OCI-M2 (cell line): ENCODE data around the gene MMP8.
"Not testable (repeated sequence)": the region's sequence is repeated elsewhere in the genome, so short reads cannot be mapped to it uniquely, and the experiment has no call there.

Experiments
- DNase-seq: peaks from one replicate; lab custom pipeline; 2025; ENCODE audit not compliant: unreplicated experiment; lab: John Stamatoyannopoulos, UW

The MMP8 gene

GRCh38 chr11:102724904-102725500 lies at the start of gene MMP8:
Gene MMP8, minus strand, starts transcription at chr11:102724954. Its CDS starts 99 bp downstream, at chr11:102724855.
- no peak for DNase-seq

GRCh38 chr11:102773386-102773785 lies 48.6 kb upstream of the MMP8 start:
- no peak for DNase-seq

GRCh38 chr11:102771351-102771750 lies 46.6 kb upstream of the MMP8 start:
- DNase-seq, result no peak

GRCh38 chr11:102770191-102770590 lies 45.4 kb upstream of the MMP8 start:
- DNase-seq, result no peak

- no peak for DNase-seq
These were observed 43.0 kb upstream of the MMP8 start for GRCh38 chr11:102767800-102768199.

- no peak for DNase-seq
These were observed 38.7 kb upstream of the MMP8 start for GRCh38 chr11:102763440-102763839.

- no peak for DNase-seq
These were observed 37.6 kb upstream of the MMP8 start for GRCh38 chr11:102762361-102762767.

GRCh38 chr11:102761646-102762238 lies 37.0 kb upstream of the MMP8 start:
- DNase-seq, result no peak

- no peak for DNase-seq
These were observed 35.7 kb upstream of the MMP8 start for GRCh38 chr11:102760344-102761035.

- DNase-seq, result no peak
These were observed 33.2 kb upstream of the MMP8 start for GRCh38 chr11:102757823-102758549.

GRCh38 chr11:102753267-102753666 lies 28.5 kb upstream of the MMP8 start:
- no peak for DNase-seq

- no peak for DNase-seq
These were observed 26.9 kb upstream of the MMP8 start for GRCh38 chr11:102751673-102752072.

- DNase-seq, result no peak
These were observed 24.5 kb upstream of the MMP8 start for GRCh38 chr11:102749101-102749722.

GRCh38 chr11:102746746-102747578 lies 22.2 kb upstream of the MMP8 start:
- not testable (repeated sequence) for DNase-seq

- DNase-seq, result no peak
These were observed 9.9 kb upstream of the MMP8 start for GRCh38 chr11:102734650-102735049.

- peak; percentile 12 for DNase-seq
These were observed 8.6 kb upstream of the MMP8 start for GRCh38 chr11:102733232-102733875.

- DNase-seq, result not testable (repeated sequence)
These were observed 6.2 kb upstream of the MMP8 start for GRCh38 chr11:102730944-102731343.

- DNase-seq, result no peak
These were observed 5.4 kb upstream of the MMP8 start for GRCh38 chr11:102729849-102730815.

- DNase-seq, result no peak
These were observed 3.1 kb upstream of the MMP8 start for GRCh38 chr11:102727890-102728289.
